OCI-LY3 (cell line): ENCODE measurements around the gene SERPINB12.
A peak's percentile ranks its signal among the peaks of the same experiment; 100 is the strongest.

Experiments used
- H2AFZ ChIP-seq: fragments of 200-600, 300-600 bp; shearing (Covaris generic); 2 replicates; pipeline ENCODE4 v1.6.0; 2014; ENCODE audit warnings: antibody characterized with exemption, low read depth, low read length
- H3K27ac ChIP-seq: fragments of 200-600, 300-600 bp; sonication (generic); 2 replicates; pipeline ENCODE4 v1.5.1; 2014; ENCODE audit warnings: mild to moderate bottlenecking, low read length, moderate library complexity, mixed read lengths
- H3K27me3 ChIP-seq: fragments of 200-600, 300-600 bp; sonication (generic); 2 replicates; pipeline ENCODE4 v1.6.1; 2014; ENCODE audit warnings: low read depth, low read length, mixed read lengths
- H3K36me3 ChIP-seq: fragments of 200-600, 300-600 bp; sonication (generic); replicated peaks from 2 replicates; pipeline ENCODE3; 2014; ENCODE audit warnings: low read depth, low read length, mixed read lengths
- H3K4me1 ChIP-seq: fragments of 300-600, 200-600 bp; sonication (generic); 2 replicates; pipeline ENCODE4 v1.6.1; 2014; ENCODE audit warnings: low read length, mixed read lengths
- H3K4me2 ChIP-seq: fragments of 200-600, 300-600 bp; sonication (generic); 2 replicates; pipeline ENCODE4 v1.6.1; 2014; ENCODE audit warnings: low read length, mixed read lengths
- H3K4me3 ChIP-seq: fragments of 300-600, 200-600 bp; sonication (generic); 2 replicates; pipeline ENCODE4 v1.5.1; 2014; ENCODE audit warnings: antibody characterized with exemption, mild to moderate bottlenecking, low read length, moderate library complexity
- H3K79me2 ChIP-seq: fragments of 300-600, 200-600 bp; shearing (Covaris generic); 2 replicates; pipeline ENCODE4 v1.6.1; 2014; ENCODE audit warnings: mild to moderate bottlenecking, low read length, mixed read lengths
- H3K9ac ChIP-seq: fragments of 300-600, 200-600 bp; shearing (Covaris generic); 2 replicates; pipeline ENCODE4 v1.6.0; 2014; ENCODE audit warnings: mild to moderate bottlenecking, low read length, moderate library complexity
- H3K9me3 ChIP-seq: fragments of 200-600, 300-600 bp; shearing (Covaris generic); 2 replicates; pipeline ENCODE4 v1.6.1; 2014; ENCODE audit warnings: low read length, mixed read lengths; ENCODE audit not compliant: insufficient read depth
- H4K20me1 ChIP-seq: fragments of 200-600, 300-600 bp; sonication (generic); 2 replicates; pipeline ENCODE4 v1.6.1; 2016; ENCODE audit warnings: low read length, mixed read lengths; ENCODE audit not compliant: insufficient read depth
- CTCF ChIP-seq: fragments of 200-600, 300-600 bp; sonication (generic); IDR thresholded peaks from 2 replicates; pipeline ENCODE4 v1.5.1; 2014; ENCODE audit warnings: antibody characterized with exemption, low read length, low read depth
- EZH2phosphoT487 ChIP-seq: fragments of 200-600 bp; shearing (Covaris generic); IDR thresholded peaks from 2 replicates; pipeline ENCODE4 v1.6.1; 2018; ENCODE audit warnings: antibody characterized with exemption, mixed run types, low read depth

Gene SERPINB12

DNA sequence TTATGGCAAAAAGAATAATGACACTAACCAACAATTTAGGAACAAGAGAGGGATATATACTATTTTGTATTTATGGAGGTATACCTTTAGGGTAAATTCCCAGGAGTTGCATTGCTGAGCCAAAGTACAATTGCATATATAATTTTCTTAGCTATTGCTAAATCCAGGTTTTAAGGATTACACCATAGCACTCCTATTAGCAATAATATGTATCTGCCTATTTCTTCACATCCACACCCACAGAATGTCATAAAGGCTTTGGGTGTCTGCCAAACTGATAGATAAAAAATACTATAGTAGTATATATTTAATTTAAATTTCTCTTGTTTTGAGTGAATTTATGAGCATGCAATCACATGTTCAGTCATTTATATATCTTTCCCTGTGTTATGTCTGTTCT, 33.5 kb downstream of the SERPINB12 start:
- H3K9me3 ChIP-seq: no peaks in the 10 kb centered on the region
- no peaks in the 10 kb centered on the region for H3K36me3 ChIP-seq
- H3K4me1 ChIP-seq: peaks cover 6% of the 10 kb centered on the region; the same call in 1 of the 2 replicates
- H3K79me2 ChIP-seq: no peaks in the 10 kb centered on the region
- TF ChIP-seq CTCF (no peak), EZH2phosphoT487 (no peak)
- H3K9ac ChIP-seq: no peak overlapping the region
- no peaks in the 10 kb centered on the region for H4K20me1 ChIP-seq
- no peak overlapping the region for H2AFZ ChIP-seq
- H3K27me3 ChIP-seq: peaks cover 2% of the 10 kb centered on the region; the same call in 1 of the 2 replicates
- H3K4me2 ChIP-seq: no peak overlapping the region
- no peak overlapping the region for H3K27ac ChIP-seq
- no peak overlapping the region for H3K4me3 ChIP-seq

DNA sequence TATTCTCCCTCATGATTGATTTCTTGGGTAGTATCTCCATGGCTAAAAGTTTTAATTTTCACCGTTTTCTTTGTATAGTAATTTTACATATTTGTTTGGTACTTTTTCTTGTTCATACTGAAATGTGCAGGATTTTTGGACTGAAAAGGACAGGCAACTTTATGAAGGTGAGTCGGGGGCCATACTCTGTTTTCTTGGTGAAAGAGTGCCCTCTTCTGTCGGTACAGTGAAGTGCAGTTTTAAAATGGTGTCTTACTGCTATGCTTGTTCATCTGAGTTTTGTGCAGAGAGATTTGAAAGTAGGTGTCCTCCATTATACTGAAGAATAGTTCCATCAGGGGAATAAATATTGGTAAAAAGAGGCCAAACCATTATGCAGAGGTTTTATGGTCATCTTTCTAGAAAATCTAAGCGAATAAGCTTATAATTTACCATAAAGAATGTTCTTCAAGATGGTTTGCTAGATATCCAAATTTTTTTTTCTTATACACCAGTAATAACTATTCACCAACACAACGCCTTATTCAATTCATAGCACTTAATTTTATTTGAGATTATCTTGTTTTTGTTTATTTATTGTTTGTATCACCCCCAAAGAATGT, 36.3 kb downstream of the SERPINB12 start:
- Histone ChIP-seq H4K20me1 (no peaks in the 10 kb centered on the region), H3K4me3 (no peak overlapping the region), H3K9me3 (no peaks in the 10 kb centered on the region), H3K36me3 (no peaks in the 10 kb centered on the region), H3K27ac (no peak overlapping the region), H3K4me2 (0 out of 2 replicates have a peak overlapping the region, but pooled peaks have one; percentile 16), H3K4me1 (peaks cover 13% of the 10 kb centered on the region; the same call in 1 of the 2 replicates), H3K79me2 (no peaks in the 10 kb centered on the region), H3K27me3 (no peaks in the 10 kb centered on the region), H2AFZ (peak overlapping the region; percentile 22; the same call in 1 of the 2 replicates), H3K9ac (no peak overlapping the region)
- peak; percentile 100 for TF ChIP-seq CTCF
- TF ChIP-seq EZH2phosphoT487: no peak

DNA sequence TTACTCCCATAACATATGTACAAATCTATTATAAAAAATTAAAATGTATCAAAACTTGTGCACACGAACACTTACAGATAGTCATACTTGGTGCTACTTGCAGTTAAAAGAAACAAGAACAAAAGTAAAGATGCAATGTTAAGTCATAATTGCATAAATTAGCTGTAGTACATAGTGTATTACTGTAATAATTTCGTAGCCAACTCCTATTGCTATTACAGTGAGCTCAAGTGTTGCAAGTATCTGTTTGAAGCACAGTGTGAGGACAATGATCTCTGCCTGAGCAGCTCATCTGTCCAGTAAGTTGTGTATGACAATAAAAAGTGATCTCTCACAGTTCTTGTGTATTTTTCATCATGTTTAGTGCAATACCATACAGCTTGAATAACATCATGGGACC, 37.4 kb downstream of the SERPINB12 start:
- Histone ChIP-seq H3K27ac (no peak overlapping the region), H3K9ac (no peak overlapping the region), H3K79me2 (no peaks in the 10 kb centered on the region), H2AFZ (no peak overlapping the region), H3K36me3 (no peaks in the 10 kb centered on the region), H3K27me3 (no peaks in the 10 kb centered on the region), H4K20me1 (no peaks in the 10 kb centered on the region), H3K9me3 (no peaks in the 10 kb centered on the region), H3K4me2 (no peak overlapping the region), H3K4me1 (peaks cover 24% of the 10 kb centered on the region), H3K4me3 (no peak overlapping the region)
- TF ChIP-seq CTCF: no peak

DNA sequence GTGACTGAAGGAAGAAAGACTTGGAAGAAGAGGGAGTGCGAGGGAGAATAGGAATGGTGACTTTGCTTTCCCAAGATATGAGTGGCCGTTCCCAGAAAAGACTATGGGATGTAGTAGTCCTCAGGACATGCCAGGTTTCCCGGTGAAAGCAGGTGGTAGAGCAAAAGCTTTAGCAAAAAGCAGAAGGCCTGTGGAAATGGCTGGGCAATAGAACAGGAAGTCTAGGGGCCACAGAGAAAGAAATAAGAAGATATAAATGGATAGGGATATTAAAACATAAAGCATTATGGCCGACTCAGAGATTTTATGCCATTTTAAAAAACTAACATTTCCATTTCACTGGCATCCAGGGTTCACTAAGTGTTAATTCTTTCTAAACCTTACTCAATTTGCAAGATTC, 43.8 kb downstream of the SERPINB12 start:
- TF ChIP-seq EZH2phosphoT487: no peak
- no peak for TF ChIP-seq CTCF
- Histone ChIP-seq H3K36me3 (no peaks in the 10 kb centered on the region), H3K9ac (no peak overlapping the region), H3K27me3 (no peaks in the 10 kb centered on the region), H3K27ac (no peak overlapping the region), H2AFZ (no peak overlapping the region), H3K4me2 (no peak overlapping the region), H3K4me1 (peaks cover 30% of the 10 kb centered on the region), H3K79me2 (no peaks in the 10 kb centered on the region), H4K20me1 (no peaks in the 10 kb centered on the region), H3K9me3 (no peaks in the 10 kb centered on the region), H3K4me3 (no peak overlapping the region)
